GM19468 (cell line): Measurements from ENCODE around the gene TRAPPC10.

ENCODE experiments used
- ATAC-seq: cut with Tn5 transposase; IDR thresholded peaks from one replicate; pipeline ENCODE4 v1.9.1; 2021; ENCODE audit warnings: mild to moderate bottlenecking, moderate library complexity, moderate number of reproducible peaks; ENCODE audit not compliant: unreplicated experiment; ENCODE audit errors: extremely low read depth

The TRAPPC10 gene

DNA sequence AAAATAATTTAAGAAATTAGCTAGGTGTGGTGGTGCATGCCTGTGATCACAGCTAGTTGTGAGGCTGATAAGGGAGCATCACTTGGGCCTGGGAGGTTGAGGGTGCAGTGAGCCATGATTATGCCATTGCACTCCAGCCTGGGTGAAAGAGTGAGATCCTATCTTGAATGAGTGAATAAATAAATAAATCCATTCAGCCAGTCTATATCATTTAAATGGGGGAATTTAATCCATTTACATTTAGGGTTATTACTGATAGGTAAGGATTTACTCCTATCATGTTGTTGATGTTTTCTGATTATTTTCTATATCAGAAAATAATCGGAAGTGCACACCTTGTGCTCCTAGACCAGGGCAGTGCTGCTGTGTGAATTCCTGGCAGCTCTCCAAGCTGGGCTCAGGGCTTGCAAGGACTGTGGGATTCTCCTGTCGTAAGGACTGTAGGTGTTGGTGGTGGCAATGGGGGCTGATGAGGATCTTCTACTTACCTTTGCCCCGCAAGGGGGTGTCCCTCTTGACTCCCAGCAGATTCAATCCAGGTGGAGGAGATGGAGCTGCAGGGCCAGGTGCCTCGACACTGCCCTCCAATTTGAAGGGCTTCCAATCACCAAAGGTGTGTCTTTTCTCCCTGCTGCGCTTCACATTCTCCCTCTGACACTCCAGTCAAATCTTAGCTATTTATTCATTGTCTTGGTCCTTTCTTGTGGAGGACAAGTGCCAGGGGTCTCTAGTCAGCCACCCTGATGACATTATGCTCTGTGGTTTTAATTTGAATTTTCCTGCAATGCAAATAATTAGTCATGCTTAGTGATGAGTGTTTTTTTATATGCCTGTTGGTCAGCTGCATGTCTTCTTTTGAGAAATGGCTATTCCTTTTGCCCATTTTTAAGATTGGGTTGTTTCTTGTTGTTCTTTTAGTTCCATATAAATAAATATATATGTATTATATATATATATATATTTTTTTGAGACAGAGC is 14.1 kb upstream of the TRAPPC10 start:
- ATAC-seq = no peak

DNA sequence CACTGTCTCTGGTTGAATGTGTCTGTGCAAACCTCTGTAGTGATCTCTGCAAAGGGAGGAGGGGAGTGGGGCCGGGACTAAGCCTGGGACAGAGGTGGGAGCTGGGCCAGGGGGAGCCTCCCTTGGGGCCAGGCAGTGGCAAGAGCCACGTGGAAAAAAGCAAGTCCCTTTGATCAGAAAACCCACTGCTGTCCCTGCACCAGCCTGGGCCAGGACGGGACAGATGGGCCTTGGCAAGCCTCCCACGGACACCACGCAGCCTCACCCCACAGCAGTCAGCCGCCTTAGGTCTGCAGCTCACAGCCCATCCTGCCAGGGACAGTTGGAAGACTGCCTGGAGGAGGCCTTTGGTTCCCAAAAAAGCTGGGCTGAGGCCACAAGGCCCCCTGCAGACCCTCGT is 11.7 kb upstream of the TRAPPC10 start:
- ATAC-seq = no peak

DNA sequence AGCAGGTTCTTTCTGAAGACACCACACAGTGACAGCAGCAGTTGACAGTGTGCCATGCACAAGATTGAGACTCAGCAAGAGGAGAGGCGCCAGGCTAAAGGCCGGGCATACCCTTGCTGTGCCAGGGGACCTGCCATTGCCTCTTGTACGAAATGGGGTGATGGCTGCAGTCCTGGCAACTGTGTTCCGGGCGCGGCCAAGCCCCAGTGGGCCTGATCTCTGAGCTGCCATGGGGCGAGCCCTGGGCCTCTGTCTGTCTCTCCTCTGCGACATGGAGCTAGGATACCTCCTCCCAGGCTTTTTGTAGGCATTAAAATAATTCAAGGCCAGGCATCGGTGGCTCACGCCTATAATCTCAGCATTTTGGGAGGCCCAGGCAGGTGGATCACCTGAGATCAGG is 9.6 kb upstream of the TRAPPC10 start:
- no peak for ATAC-seq

DNA sequence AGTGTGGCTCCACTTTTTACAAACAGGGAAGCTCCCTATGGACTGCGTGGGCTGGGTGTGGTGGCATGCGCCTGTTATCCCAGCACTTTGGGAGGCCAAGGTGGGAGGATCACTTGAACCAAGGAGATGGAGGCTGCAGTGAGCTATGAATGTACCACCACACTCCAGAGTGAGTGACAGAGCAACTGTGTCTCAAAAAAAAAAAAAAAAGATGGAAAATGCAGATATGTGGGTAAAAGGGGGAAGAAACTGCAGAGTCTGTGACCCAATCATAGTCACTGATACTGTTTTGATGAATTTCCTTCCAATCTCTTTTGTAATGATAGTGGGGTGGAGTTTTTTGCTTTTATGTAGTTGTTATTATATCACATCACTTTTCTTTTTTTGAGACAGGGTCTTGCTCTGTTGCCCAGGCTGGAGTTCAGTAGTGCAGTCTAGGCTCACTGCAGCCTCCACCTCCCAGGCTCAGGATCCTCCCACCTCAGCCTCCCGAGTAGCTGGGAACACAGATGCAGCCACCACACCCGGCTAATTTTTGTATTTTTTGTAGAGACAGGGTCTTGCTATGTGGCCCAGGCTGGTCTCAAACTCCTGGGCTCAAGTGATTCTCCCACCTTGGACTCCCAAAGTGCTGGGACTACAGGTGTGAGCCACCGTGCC is 8.7 kb upstream of the TRAPPC10 start:
- no peak for ATAC-seq

DNA sequence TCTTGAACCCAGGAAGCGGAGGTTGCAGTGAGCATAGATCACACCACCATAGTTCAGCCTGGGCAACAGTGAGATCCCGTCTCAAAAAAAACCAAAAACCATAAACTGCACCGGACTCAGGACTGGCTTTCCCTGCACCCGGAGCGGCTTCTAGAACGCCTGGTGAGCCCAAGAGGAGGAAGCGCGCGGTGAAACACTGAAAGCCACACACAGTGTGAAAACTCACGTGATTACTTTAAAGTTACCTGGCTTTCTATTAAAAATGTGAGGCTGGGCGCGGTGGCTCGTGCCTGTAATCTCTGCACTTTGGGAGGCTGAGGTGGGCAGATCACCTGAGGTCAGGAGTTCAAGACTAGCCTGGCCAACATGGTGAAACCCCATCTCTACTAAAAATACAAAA is 7.0 kb upstream of the TRAPPC10 start:
- ATAC-seq = no peak

DNA sequence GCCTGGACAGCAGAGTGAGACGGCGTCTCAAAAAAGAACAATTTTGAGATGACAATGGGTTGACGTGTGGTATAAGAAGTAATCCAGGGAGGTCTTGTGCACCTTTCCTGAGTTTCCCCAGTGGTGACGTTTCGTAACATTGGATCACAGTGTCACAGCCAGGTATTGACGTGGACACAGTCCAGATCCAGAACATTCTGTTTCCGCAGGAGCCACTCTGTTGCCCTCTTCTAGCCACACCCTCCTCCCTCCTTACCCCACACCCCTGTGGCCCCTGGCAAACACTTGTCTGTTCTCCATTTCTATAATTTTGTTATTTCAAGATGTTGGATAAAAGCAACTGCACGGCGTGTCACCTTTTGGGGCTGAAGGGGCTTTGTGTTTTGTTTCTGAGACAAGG is 6.5 kb upstream of the TRAPPC10 start:
- no peak for ATAC-seq

DNA sequence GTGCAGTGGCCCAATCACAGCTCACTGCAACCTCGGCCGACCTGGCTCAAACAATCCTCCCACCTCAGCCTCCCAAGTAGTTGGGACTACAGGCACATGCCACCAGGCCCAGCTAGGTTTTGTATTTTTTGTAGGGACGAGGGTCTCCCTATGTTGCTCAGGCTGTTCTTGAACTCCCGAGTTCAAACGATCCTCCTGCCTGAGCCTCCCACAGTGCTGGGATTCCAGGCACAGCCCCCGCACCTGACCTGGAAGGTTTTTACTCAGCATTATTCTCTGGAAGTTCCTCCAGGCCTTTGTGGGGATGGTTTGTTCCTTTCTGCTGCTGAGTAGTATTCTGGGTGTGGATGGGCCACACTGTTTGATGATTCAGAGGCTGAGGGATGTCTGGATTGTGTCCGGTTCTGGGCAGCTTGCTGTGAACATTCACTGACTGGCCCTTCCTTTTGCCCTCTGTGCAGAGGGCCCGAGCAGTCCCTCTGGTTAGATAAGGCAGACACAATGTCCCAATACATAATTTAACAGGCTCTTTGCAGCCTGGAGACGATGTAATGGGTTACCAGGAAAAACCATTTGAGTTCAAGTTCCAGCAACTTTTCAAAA is 6.0 kb upstream of the TRAPPC10 start:
- no peak for ATAC-seq

DNA sequence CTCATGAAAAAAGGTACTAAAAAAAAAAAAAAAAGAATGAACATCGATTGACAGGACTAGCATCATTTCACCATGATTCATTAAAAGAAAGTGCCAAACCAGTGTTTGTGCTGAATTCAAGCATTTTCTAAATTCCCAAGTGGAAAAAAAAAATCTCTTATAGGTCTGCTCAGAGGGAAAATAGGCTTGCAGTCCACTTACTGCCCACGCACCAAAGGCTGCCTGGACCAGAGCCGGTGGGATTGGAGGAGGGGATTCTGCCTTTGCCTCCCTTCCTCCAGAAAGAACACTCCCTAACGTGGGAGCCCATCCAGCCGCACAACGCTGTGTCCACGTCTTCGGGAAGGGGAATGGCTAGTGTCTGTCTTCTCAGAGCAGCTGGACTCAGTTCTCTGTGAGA is 5.5 kb upstream of the TRAPPC10 start:
- ATAC-seq = no peak

DNA sequence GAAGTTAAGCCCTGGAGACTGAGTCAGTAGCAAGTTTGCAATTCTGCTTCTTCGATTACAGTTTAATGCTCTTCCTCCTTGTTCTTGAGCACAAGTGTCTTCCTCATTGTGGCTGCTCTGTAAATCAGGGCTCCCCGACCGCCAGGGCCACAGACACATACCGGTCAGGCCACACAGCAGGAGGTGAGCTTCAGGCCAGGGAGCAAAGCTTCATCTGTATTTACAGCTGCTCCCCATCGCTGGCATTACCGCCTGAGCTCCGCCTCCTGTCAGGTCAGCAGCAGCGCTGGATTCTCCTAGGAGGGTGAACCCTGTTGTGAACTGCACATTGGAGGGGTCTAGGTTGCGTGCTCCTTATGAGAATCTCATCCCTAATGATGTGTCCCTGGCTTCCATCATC is 1.7 kb upstream of the TRAPPC10 start:
- ATAC-seq = no peak

DNA sequence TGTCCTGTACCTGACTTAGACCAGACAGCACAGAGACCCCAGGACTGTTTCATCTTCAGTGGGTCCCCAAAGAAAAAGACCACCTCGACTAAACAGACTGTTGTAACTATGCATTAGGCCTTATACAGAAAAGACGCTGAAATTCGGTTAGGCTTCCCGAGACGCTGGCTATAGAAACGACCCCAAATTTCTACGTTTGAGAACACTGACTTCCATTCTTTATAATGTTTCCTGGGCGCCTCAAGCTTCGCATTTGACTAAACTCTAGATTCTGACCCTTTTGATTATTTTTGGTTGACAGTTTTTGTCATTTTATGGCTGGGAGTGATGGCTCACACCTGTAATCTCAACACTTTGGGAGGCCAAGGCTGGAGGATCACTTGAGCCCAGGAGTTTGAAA is 986 bp upstream of the TRAPPC10 start:
- ATAC-seq = no peak

DNA sequence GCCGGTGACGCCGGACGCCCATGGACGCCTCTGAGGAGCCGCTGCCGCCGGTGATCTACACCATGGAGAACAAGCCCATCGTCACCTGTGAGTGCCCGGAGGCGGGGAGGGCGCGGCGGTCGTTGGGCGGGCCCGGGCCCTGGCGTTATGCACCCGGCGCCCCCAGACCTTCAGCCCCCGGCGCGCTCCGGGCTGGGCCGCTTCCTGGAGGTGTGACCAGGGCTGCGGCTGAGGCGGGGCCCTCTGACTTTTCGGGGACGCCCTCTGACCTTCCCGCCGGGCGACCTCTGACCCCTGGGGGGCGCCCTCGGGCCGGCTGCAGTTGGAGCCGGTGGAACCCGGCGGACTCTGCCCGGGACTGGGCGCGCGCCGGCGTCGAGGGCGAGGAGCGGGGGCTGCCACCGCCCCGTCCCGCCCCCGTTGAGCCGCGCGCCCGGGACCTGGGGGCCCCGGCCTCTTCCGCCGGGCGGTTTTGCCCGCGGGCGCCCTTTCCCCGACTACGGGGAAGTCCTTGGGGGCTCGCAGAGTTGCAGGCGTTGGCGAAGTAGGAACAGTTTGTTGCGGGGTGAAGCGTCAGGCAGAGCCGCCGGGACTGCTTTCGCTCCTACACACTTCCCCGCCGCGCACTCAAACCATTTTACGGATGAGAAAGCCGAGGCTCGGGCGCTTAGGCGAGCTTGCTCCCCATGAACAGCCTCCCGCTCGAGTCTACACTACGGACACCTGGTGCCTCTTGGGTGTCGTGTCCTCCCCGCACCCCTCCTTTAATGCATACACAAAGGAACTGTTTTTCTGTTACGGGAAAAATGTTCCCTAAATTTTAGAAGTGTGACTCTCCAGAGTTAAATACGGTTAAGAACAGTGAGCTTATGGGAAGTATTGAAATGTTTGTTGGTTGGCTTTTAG is 618 bp downstream of the TRAPPC10 start:
- peak; percentile 60 for ATAC-seq

DNA sequence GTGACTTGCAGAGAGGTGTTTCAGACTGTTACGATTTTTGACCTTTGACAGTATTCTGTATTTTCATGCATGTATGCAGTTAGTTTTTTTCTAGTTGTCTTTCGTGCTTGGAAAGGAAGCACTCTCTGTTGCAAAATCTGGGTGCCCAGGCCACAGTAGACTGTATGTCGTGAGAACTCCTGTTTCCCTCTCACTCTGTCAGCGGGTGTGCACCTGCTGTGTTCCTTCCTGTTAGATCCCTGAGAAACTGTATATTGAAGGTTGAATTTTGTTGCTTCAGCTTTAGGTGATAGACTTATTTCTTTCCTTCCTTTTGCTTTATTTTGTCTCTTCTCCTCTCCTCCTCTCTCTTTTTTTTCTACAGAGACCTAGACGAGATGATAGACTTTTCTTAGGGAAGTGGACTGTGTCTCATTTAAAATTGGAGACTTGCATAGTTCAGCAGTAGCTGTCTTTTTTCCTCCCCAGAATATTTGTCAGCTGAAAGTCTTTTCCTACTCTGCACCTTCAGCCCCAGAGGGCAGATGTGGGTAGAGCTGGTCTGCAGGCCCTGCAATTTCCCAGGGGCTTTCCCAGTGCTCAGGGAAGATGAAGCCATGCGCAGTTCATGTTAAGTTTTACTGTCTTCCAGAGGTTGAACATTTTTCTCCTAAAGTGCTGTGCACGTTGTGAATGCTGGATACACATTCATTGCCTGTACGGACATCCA is 1.4 kb downstream of the TRAPPC10 start:
- ATAC-seq = no peak

DNA sequence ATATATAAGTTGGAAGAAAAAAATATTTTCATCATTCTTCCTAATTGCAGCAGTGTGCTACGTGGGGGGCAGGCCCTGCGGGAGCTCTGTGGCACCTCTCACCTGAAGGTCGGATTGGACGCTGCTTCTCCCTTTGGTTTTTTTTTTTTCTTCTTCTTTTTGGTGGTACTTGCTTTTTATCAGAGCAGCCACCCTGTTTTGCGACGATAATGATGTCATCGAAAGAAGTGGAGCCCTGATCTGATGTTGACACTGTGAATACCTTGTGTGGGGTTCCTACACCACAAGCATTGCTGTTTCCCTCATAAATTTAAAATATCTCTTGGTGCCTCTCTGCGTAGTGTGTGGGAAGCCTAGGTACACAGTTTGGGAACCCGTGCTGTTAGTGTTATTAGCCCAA is 5.5 kb downstream of the TRAPPC10 start:
- no peak for ATAC-seq

DNA sequence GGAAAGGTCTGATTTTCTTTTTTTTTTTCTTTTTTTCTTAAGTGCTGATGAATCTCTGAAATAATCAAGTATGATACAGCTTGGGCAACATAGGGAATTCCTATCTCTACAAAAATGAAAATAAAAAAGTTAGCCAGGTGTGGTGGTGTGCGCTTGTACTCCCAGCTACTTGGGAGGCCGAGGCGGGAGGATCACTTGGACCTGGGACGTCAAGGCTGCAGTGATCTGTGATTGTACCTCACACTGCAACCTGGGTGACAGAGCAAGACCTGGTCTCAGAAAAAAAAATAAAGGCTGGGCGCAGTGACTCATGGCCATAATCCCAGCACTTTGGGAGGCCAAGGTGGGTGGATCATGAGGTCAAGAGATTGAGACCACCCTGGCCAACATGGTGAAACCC is 6.0 kb downstream of the TRAPPC10 start:
- ATAC-seq = no peak

DNA sequence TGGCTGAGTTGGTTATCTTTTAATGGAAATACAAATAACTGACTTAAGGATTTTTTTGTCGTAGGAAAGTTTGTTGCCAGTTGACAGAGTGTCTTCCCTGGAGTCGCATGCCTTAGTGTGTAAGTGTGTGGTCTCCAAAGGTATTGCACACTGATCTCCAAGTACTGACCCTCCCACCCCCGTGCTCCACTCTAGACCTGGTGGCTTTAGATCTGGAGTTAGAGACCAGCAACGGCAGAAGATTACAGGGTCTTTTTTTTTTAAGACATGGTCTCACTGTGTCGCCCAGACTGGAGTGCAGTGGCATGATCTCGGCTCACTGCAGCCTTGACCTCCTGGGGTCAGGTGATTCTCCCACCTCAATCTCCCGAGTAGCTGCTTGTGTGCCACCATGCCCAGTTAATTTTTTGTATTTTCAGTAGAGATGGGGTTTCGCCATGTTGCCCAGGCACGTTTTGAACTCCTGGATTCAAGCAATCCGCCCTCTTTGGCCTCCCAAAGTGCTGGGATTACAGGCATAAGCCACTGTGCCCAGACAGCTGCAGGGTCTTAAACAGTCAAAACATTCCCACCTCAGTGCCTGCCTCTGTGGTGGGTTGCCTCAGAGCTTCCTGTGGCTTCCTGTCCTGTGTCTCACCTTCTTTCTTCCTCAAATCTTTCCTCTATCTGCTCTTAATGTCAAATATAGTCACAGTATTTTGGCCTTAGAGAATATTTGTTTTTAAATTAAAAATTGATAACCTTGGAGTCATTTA is 6.9 kb downstream of the TRAPPC10 start:
- ATAC-seq = no peak

DNA sequence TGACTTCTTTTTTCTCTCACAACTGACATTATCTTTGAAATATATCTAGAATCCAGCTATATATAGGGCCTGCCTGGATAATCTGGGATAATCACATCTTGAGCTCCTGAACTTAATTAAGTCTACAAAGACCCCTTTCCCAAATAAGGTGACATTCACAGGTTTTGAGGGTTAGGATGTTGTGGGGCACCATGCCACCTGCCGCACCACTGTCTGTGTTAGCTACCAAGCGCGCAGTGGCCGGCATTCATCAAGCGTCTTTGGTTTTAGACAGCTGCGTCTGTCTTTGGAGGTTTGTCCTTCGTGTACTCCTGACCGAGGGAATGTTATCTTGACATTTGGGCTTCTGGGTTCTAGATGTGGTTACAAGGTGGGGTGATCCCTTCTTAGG is 7.5 kb downstream of the TRAPPC10 start:
- no peak for ATAC-seq

DNA sequence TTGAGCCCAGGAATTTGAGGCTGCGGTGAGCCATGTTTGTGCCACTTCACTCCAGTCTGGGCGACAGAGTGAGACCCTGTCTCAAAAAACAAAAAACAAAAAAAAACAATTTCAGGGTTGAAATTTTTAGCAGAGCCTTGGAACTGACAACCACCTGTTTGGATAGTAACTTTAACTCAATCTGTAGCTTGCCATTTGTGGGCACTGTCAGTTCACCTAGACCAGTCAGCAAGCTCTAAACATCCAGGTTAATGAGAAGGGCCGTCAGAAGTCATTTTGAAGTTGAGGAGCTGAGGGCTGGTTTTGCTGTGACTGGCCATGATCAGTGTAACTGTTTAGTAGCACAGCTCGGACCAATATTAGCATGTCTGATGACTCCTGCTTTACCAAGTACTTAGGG is 8.4 kb downstream of the TRAPPC10 start:
- no peak for ATAC-seq

DNA sequence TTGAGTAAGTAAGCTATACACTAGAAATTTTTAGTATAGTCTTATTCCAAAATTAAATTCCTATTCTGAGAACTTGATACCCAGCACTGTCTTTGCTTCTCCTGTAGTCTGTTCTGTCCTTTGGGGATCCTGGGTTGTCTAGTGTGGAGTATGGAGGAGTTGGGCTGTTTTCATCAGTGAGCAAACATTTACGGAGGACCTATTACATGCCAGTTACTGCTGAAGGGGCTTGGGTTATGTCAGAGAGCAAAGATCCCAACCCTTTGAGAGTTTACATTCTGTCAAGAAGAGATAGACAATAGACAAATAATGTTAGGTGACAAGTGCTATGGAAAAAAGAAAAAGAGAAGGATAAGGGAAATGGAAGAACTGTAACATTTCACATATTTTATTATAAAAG is 9.0 kb downstream of the TRAPPC10 start:
- no peak for ATAC-seq

DNA sequence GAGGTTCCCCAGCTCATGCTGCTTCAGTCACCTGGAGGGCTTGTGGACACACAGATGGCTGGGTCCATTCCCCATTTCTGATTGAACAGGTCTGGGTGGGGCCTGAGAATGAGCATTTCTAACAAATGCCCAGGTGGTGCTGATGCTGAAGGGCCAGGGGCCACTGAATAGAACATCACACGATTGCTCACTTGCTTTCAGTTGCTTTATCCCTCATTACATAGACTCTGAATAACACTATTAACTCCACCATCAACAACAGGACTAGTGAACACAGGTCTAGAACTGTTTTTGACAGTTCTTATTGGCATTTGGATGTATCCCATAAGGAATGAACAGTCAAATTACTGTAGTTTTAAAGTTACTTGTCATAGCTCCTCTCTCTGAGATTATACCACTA is 12.1 kb downstream of the TRAPPC10 start:
- no peak for ATAC-seq
